ENCODE measurements around the gene ARHGEF40.

DNA sequence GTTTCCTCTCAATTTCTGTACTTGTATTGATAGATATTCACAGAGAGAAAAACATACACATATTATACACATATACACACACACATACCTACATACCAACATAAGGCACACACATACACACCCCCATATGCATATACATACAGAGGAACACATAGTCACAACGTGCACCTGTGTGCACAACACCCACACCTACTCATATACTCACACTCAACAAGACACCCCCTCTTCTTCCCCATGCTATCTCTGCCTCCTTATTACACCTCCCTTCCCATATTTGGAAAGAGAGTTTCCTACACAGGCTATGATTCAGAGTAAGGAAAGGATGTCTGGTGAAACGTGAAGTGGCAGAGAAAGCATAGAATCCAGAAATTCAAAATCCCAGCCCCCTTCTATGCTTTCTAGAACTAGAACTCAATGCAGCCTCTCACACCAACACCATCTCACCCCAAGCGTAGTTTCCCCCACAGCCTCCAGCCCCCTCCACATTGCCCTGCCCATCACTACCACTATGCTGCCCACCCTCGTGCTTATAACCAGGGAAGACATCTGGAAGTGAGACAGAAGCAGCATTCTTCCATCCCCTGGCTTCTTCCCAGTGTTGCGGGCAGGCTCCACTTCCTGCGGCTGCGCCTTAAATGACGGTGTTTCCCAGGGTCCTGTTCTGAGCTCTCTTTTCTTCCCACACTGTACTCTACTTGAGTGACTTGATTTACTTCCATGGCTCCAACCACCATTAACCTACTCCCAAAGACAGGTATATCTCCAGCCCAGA, 10.1 kb upstream of the ARHGEF40 start:
- TF ChIP-seq POLR2AphosphoS5 (IDR thresholded peaks at IDR 0.05) = no peak
- TF ChIP-seq, protein P1, sequence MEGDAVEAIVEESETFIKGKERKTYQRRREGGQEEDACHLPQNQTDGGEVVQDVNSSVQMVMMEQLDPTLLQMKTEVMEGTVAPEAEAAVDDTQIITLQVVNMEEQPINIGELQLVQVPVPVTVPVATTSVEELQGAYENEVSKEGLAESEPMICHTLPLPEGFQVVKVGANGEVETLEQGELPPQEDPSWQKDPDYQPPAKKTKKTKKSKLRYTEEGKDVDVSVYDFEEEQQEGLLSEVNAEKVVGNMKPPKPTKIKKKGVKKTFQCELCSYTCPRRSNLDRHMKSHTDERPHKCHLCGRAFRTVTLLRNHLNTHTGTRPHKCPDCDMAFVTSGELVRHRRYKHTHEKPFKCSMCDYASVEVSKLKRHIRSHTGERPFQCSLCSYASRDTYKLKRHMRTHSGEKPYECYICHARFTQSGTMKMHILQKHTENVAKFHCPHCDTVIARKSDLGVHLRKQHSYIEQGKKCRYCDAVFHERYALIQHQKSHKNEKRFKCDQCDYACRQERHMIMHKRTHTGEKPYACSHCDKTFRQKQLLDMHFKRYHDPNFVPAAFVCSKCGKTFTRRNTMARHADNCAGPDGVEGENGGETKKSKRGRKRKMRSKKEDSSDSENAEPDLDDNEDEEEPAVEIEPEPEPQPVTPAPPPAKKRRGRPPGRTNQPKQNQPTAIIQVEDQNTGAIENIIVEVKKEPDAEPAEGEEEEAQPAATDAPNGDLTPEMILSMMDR (IDR thresholded peaks at IDR 0.05) = no peak
